ENCODE data around the gene TGM6.

Gene TGM6

GRCh38 chr20:2361035-2361593, 19.6 kb upstream of the TGM6 start:
- no peak overlapping the region for H3K4me3 ChIP-seq (ENCODE audit: low read depth, low read length)
- no peak for TF ChIP-seq CTCF (IDR thresholded peaks at IDR 0.05; ENCODE audit: low read depth, low read length, missing control alignments)
- DNase-seq (ENCODE audit: low read depth) = no peak

GRCh38 chr20:2363187-2363586, 17.5 kb upstream of the TGM6 start:
- no peak for DNase-seq (ENCODE audit: low read depth)
- TF ChIP-seq CTCF (IDR thresholded peaks at IDR 0.05; ENCODE audit: low read depth, low read length, missing control alignments) = no peak
- no peak overlapping the region for H3K4me3 ChIP-seq (ENCODE audit: low read depth, low read length)

GRCh38 chr20:2363587-2363986, 17.1 kb upstream of the TGM6 start:
- no peak for TF ChIP-seq CTCF (IDR thresholded peaks at IDR 0.05; ENCODE audit: low read depth, low read length, missing control alignments)
- no peak for DNase-seq (ENCODE audit: low read depth)

GRCh38 chr20:2364044-2364443, 16.7 kb upstream of the TGM6 start:
- no peak overlapping the region for H3K4me3 ChIP-seq (ENCODE audit: low read depth, low read length)
- no peak for TF ChIP-seq CTCF (IDR thresholded peaks at IDR 0.05; ENCODE audit: low read depth, low read length, missing control alignments)
- DNase-seq (ENCODE audit: low read depth) = no peak

More at GRCh38 chr20:2363587-2363986, 17.1 kb upstream of the TGM6 start:
- no peak overlapping the region for H3K4me3 ChIP-seq (ENCODE audit: low read depth, low read length)

- no peak for DNase-seq (ENCODE audit: low read depth)
- no peak for TF ChIP-seq CTCF (IDR thresholded peaks at IDR 0.05; ENCODE audit: low read depth, low read length, missing control alignments)
- H3K4me3 ChIP-seq (ENCODE audit: low read depth, low read length) = no peak overlapping the region
These were observed 15.6 kb upstream of the TGM6 start for GRCh38 chr20:2365091-2365490.

- DNase-seq (ENCODE audit: low read depth) = no peak
- no peak for TF ChIP-seq CTCF (IDR thresholded peaks at IDR 0.05; ENCODE audit: low read depth, low read length, missing control alignments)
- no peak overlapping the region for H3K4me3 ChIP-seq (ENCODE audit: low read depth, low read length)
These were observed 15.0 kb upstream of the TGM6 start for GRCh38 chr20:2365666-2366065.

- no peak for TF ChIP-seq CTCF (IDR thresholded peaks at IDR 0.05; ENCODE audit: low read depth, low read length, missing control alignments)
- no peak for DNase-seq (ENCODE audit: low read depth)
- no peak overlapping the region for H3K4me3 ChIP-seq (ENCODE audit: low read depth, low read length)
These were observed 12.1 kb upstream of the TGM6 start for GRCh38 chr20:2368621-2369020.
